ENCODE results near the gene CDKAL1.
A peak's percentile ranks its signal among the peaks of the same experiment; 100 is the strongest.
"Not testable (repeated sequence)": the region's sequence is repeated elsewhere in the genome, so short reads cannot be mapped to it uniquely, and the experiment has no call there.

The CDKAL1 gene

DNA sequence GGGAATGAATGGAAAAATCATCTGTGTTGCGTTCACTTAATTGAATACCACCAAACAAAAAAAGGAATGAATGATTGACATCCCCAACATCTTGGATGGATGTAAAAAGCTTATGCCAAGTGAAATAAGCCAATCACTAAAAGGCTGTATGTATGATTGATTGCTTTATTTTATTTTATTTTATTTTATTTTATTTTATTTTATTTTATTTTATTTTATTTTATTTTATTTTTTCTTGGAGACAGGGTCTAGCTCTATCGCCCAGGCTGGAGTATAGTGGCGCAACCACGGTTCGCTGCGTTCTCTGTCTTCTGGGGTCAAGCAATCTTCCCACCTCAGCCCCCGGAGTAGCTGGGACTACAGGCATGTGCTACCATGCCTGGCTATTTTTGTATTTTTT, 263.3 kb downstream of the CDKAL1 start:
- no peak for DNase-seq (ENCODE audit: low spot score)

DNA sequence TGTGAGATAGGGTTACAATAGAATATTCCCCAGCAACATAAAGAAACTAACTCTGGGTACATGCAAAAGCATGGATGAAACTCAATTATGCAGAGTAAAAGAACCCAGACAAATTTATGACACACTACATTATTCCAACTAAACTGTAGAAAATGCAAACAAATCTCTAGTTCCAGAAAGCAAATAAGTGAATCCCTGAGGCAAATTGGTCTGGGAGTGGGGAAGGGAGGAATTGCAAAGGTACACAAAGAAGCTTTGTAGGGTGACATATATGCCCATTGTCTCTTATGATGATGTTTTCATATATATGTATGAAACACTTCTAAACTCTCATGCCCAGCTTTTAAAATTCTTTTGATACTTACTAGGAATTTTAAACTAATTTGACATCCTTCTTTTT, 266.0 kb downstream of the CDKAL1 start:
- DNase-seq (ENCODE audit: low spot score) = no peak

DNA sequence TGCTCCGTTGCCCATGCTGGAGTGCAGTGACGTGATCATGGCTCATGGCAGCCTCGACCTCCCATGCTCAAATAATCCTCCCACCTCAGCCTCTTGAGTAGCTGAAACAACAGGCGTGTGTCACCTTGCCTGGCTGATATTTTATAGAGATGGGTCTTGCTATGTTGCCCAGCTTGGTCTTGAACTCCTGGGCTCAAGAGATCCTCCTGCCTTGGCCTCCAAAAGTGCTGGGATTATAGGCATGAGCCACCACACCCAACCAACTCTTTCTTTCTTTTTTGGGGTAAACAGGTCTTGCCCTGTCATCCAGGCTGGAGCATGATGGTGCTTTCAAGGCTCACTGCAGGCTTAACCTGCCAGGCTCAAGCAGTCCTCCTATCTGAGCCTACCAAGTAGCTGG, 266.4 kb downstream of the CDKAL1 start:
- DNase-seq (ENCODE audit: low spot score) = no peak

DNA sequence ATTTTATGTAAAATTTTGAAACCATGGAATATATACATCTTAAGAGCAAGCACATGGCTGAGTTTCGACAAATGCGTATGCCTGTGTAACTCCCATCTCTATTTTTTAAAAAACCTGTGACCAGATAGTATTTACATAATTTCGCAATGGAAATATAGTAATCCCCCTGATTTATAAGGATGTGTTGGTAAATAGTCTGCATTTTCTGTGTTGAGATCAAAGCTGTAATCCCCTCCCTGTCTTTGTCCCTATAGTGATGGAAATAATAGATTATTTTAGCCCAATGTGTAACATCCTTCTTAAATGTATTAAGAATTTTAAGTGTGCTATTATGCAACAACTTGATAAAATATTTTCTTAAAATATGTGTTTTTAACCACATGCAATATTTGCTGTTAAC, 267.3 kb downstream of the CDKAL1 start:
- DNase-seq (ENCODE audit: low spot score) = no peak

DNA sequence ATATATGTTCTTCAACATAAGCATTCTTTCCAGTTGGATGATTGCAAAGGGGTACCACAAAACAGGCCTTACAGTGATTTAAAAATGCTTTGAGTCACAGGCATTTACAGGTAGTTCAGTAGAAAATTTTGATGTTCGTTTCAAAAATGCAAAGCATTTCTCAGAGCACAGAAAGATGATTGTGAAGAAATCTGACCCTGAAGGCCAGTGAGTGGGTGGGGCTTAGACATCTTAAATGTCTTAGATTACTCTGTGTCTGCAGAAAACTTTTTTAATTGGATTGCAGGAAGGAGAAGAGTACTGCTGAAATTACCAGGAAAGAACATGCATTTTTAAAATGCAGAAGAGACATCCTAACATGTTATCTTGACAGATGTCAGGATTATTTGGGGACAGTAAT, 268.3 kb downstream of the CDKAL1 start:
- DNase-seq (ENCODE audit: low spot score) = peak; percentile 7

DNA sequence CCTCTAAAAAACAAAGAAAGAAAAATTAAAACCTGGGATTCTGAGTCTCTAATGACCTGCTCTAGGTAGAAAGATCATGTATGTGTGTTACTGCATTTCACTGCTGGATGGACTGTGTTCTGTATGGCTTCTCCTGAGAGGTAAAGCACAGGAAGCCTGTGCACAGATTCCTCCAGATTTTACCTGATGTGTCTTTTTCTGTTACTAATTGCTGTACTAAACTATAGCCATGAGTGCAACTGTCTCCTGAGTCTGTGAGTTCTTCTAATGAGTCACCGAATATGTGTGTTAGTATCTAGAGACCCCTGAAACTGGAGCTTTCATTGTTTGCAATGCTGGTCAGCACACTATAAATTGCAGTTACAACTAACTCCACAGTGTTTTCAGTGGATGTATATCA, 270.8 kb downstream of the CDKAL1 start:
- no peak for DNase-seq (ENCODE audit: low spot score)

DNA sequence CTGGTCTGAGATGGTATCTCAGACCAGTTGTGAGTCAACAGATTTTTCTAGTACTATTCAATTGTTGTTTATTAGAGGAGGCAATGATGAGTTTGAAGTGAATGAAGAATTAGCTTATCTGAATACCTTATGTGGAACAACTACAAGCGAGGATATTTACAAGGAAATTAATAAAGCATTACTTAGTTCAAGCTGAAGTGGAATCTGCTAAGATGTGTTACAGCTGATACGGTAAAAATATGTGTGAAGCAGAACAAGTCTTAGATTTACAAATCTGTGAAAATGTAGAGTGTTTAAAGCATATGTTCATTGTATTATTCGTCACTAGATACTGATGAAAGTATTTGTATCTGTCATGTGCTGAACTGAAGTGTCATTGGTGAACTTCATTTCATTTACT, 272.4 kb downstream of the CDKAL1 start:
- no peak for DNase-seq (ENCODE audit: low spot score)

DNA sequence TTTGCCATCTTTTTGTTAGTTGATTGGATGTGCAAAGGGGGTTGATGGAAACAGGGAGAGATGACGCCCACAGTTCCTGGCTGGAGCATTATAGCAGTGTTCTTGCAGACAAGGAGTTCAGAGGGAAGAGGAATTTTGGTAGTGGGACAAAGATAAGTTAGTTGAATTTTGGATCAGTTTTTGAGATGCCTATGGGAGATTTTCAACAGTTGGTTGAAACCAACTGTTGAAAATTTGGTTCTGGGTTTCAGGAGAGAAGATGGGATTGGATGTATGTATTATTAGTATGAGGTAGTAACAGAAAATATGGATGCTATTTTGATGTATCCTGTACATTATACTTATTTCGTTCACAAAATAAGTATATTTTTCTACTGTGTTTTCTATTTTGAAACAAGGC, 274.2 kb downstream of the CDKAL1 start:
- DNase-seq (ENCODE audit: low spot score) = no peak

DNA sequence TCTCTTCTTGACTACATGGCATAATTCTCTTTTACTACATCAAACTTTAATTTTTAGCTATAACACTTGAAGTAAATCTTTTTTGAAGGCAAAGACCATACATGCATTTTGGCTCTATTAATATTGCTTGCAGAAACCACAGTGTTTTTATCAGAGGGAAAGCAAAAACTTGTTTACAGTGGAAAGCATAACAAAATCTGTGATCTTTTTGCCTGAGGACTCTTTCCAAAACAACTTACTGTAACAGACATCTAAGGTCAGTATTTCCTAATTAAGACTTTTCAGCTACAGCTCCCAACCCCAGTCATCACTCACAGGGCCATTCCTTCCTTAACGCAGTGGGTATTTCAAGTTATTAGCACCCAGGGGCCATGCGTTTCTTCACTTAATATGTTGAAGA, 274.7 kb downstream of the CDKAL1 start:
- no peak for DNase-seq (ENCODE audit: low spot score)

DNA sequence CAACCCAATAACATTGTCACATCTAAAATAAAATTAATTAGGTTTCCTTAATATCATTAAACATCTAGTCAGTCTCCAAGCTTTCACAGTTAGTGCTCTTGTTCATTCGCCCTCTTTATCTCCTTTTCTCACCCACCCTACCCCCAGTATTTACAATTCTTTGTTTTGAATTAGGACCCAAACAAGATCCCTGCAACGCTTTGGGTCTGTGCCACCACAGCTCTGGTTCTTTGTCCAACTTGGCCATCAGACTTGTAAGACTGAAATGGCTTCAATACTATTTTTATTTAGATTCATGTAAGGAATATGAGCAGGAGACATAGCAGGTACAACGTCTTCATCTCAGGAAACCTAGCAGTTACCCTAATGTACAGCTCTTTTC, 276.5 kb downstream of the CDKAL1 start:
- no peak for DNase-seq (ENCODE audit: low spot score)

DNA sequence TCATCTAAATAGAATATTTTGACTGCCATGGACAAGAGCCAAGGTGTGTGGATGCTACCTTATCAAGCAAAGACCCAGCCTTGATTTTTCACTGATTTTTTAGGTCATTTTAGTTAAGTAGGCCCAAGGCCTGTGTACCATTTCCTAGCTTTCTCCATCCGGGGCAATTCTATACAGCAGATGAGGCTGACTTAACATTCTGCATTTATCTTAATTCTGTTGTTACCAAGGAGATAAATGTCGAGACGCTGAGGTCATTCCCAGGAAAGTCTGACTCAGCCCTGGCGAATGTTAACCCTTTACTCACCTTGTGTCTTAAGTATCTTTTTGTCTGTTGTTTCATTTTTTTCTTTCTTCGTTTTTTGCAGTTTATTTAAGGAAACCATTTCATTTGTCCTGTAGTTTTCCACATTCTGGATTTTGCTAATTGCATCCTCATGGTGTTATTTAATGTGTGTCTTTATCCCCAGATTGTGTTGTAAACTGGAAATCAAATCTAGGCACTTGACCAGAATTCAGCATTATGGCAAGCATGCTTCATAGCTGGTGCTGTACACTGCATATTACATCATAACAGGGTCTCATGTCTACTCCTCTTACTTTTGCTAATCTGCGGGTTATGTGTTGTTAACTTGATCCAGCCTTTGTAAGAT, 277.0 kb downstream of the CDKAL1 start:
- peak; percentile 77 for DNase-seq (ENCODE audit: low spot score)

DNA sequence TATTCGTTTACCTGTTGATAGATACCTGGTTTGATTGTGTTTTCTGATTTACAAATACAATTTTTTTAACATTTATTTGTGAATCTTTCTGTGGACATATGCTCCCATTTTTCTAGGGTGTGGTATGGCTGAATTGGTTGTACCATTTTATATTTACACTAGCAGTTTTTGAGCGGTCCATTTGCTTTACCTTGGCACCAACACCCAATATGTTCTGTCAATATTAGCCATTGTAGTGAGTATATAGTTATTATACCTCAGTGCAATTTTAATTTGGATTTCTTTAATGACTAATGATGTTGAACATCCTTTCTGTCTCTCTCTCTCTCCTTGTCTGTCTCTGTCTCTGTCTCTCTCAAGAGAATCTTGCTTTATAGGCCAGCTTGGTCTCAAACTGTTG, 278.5 kb downstream of the CDKAL1 start:
- no peak for DNase-seq (ENCODE audit: low spot score)

DNA sequence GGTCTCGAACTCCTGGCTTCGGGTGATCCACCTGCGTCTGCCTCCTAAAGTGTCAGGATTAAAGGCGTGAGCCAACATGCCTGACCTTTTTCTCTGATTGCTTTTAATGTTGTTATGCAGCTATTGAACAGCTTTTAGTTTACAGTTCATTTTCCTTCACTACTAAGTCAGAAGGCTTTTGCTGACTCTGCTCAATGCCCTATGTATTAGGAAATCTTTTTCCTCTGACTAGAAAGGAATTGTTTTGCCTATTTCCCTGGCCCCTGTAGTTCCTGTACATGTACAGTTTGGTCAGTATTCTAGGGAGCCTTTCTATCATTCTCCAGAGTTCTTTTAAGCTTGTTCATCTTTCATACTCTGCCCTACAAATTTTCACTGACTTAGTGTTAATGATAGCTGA, 280.2 kb downstream of the CDKAL1 start:
- no peak for DNase-seq (ENCODE audit: low spot score)

DNA sequence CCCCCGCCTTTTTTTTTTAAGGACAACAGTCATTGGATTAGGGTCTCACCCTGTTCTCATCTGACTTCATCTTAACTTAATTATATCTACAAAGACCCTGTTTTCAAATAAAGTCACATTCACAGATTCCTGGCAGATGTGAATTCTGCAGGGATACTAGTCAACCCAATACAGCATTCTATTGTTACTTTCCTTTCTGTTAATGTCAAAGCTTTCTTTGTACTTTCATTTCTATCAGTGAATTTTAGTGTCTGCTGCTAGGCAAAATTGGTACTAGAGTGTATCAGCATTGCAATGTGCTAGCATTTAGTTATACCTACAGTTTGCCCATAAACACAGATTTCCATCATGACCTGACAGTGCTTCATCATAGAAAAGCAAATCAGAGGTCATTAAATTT, 281.9 kb downstream of the CDKAL1 start:
- DNase-seq (ENCODE audit: low spot score) = no peak

DNA sequence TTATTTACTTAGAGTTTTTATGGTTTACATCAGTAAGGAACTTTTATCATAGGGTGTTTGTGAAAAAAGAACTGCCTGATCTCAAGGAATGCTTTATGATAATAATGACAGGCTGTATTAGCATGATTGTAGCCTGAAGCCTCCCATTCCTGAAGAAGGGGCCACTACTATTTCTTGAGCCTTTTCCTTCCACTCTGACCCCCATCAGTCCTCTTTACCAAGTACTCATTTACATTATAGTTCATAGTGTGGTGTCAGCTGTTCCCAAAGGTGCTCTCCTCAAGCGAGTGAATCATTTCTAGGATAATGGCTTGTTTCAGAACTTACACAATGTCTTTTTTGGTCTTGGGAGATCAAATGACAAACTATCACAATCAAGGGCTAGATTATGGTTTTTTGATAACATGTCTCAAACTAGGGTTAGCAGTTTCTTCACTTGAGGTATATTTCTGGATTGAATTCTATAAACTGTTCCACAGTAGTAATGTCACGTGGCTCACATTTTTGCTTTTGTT, 283.6 kb downstream of the CDKAL1 start:
- DNase-seq (ENCODE audit: low spot score) = no peak

DNA sequence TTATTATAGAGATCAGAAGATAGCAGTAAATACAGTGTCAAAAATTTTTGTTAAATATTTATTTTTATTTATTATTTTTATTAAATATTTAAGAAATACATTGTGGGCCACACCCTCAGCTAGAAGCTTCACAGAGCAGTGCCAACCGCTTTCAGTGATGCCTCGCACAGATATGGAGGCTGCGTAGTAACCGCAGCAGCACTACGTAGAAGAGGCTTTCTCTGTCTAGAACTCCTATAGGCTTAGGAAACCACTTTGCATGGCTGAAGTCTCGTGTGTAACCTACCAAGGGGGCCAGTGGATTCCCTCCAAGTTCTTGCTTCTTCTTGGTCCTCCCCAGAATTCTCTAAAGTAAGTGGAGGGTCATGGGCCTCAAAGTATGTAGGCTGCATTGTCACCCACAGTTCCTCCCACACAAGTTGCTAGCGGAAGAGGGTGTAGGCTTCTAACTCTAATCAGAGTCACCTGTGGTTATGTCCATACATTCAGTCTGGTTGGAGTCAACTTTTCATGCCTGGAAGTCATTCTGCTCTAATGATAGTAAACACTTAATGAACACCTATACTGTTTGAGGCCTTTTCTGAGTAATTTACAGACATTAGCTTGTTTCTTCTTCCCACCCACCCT, 285.6 kb downstream of the CDKAL1 start:
- DNase-seq (ENCODE audit: low spot score) = no peak

DNA sequence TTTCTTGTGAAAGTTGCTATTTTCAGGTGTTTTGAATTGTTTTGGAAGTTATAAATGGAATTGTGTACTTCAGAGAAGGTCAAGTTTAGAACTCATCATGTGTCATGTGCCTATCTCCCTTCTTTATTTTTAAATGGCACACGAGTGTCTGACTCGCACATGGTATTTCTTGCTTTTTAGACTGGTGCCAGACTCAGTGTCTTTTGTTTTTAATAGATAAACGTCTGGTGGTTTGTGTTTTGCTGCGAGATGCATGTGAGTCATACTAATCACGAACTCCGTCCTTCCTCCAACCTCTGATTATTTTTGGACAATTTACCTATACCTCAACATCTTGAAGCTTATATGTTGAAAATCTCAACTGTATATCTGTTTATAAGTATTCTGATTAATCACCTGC, 292.1 kb downstream of the CDKAL1 start:
- peak; percentile 21 for DNase-seq (ENCODE audit: low spot score)

DNA sequence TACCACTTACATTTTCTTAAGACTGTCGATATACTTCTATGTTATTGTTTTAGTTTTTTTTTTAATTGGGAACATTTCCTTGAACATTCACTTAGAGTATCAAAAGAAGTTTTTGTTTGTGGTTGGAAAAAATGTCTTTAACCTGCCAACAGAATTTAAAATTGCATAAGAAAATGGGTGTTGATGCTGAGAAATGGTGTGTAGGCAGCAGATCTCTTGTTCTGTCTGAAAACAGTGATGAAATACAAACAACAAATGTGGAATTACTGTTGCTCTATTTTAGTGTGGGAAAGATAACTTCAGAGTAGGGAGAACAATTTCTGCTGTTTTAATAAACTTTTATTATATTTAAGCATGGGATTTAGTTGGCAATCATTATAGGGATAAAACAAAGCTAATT, 293.5 kb downstream of the CDKAL1 start:
- peak; percentile 74 for DNase-seq (ENCODE audit: low spot score)

DNA sequence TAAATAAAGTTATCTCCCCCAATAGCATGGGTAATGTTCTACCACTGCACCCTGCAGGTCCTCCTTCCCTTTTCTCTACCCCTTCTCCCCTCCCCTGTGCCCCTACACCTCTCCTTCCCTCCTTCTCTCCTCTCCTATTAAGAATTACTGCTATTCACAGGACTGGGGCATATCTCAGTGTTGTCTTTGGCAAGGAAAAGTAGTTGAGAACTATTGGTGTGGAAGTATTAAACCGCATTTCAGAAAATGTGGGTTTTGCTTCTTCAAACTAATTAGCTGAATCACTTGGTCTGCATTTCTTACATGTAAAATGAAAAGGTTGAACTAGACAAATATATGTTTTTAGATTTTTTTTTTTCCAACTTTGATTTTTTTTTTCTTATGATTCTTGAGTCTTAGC, 296.3 kb downstream of the CDKAL1 start:
- DNase-seq (ENCODE audit: low spot score) = no peak

DNA sequence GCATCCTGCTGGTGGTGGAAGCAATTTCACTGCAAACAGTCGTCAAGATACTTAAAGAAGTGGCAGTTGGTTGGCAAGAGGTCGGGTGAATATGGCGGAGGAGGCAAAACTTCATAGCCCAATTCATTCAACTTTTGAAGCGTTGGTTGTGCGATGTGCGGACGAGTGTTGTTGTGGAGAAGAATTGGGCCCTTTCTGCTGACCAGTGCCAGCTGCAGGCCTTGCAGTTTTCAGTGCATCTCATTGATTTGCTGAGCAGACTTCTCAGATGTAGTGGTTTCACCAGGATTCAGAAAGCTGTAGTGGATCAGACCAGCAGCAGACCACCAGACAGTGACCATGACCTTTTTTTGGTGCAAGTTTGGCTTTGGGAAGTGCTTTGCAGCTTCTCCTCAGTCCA, 297.0 kb downstream of the CDKAL1 start:
- not testable (repeated sequence) for DNase-seq (ENCODE audit: low spot score)

DNA sequence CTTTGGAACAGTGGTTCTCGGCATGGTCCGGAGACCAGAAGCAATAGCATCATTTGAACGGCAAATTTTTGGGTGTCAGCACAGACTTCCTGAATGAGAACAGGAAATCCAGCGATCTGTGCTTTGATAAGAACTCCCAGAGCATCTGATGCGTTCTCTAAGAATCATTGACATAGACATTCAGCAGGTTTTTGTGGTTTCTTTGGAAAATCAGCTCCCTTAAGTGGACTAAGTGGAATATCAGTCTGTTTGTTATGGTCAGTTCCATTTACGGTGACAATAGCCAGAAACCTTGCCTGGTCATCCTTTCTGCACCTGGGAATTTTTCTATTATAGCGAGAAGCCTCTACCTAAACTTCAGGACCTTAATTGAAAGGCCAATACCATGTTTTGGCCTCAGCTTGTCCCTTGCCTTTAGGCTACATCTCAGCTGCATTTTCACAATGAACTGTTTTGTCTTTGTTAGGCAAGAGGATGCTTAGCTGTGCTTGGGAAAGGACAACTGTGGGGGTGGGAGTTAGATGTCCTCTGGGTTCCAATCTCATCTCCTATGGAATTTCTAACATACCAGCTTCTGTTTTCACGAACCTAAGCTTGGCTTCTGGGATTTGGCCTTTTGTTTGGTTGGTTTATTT, 299.7 kb downstream of the CDKAL1 start:
- DNase-seq (ENCODE audit: low spot score) = no peak

DNA sequence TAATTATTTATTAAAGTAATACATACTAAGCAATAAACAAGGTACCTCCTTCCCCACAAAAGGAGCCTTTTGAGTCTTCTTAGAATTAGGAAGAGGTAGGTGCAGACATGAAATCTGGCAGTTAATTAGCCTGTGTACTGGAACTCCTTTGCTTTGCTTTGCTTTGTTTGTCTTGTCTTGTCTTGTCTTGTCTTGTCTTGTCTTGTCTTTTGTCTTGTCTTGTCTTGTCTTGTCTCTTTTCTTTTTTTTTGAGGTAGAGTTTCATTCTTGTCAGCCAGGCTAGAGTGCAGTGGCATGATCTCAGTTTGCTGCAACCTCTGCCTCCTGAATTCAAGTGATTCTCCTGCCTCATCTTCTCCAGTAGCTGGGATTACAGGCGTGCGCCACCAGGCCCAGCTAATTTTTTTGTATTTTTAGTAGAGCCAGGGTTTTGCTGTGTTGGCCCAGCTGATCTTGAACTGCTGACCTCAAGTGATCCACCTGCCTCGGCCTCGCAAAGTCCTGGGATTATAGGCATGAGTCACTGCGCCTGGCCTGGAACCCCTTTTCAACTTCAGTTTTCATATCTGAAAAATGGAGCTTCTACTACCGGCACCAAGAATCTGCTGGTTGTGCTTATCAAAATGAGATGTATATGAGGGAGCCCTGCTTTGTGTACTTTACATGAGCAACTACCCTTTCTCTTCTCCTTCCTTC, 301.2 kb downstream of the CDKAL1 start:
- no peak for DNase-seq (ENCODE audit: low spot score)

DNA sequence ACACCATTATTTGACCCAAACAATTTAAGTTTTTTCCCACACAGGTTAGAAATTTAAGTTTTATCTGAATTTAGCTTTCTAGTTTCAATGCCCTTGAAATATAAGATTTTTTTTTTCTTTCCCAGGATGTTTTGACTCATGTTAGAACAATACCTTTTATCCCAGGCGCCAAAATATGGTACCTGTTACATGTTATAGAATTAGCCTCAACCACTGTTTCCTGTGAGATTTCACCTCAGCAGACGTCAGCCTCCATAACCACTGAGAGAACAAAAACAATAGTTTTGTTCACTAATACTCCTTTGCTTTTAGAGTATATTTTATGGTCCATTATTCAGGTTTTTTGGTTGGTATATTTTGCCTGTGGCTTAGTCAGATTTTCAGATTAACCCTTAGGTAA, 302.9 kb downstream of the CDKAL1 start:
- no peak for DNase-seq (ENCODE audit: low spot score)
